Panc1 (cell line): ENCODE results near the gene MEGF11. TPM values are rescaled to one million over a fixed set of nuclear protein-coding genes. Genes with fewer than 3 reads are reported as not detected.

Source experiments
- ATAC-seq: fragments of 200-7000 bp; cut with Tn5 transposase; 2 replicates; pipeline ENCODE4 v1.9.1; 2020; ENCODE audit warnings: mild to moderate bottlenecking, moderate library complexity
- BruUV-seq: library from RNA; stranded (reverse); fragments of 400-500 nt; replicated peaks from 2 replicates; lab custom pipeline; 2021; lab: Mats Ljungman, UMichigan
- CTCF ChIA-PET: fragments of 300-600 bp; sonication (Branson Sonifier 250); formaldehyde crosslinking; loops from one replicate; lab custom pipeline; 2022; ENCODE audit warnings: antibody characterized with exemption; lab: Charles Lee
- POLR2A ChIA-PET: fragments of 300-600 bp; sonication (Branson Sonifier 250); formaldehyde crosslinking; loops from one replicate; lab custom pipeline; 2022; ENCODE audit warnings: antibody characterized with exemption; lab: Charles Lee
- DNase-seq: peaks from one replicate; pipeline ENCODE4 v3.0.0-alpha.2; 2010; ENCODE audit warnings: low read depth, low spot score
- H3K27ac ChIP-seq: 2 replicates; pipeline ENCODE4 v1.5.1; 2011; ENCODE audit warnings: mild to moderate bottlenecking, low read length, inconsistent platforms
- H3K27me3 ChIP-seq: fragments of 200-500 bp; sonication (Bioruptor generic); 2 replicates; pipeline ENCODE4 v1.6.0; 2014; ENCODE audit warnings: low read length, inconsistent platforms; ENCODE audit not compliant: control insufficient read depth, insufficient read depth
- H3K36me3 ChIP-seq: fragments of 200-500 bp; sonication (Bioruptor generic); 2 replicates; pipeline ENCODE4 v1.5.1; 2014; ENCODE audit warnings: inconsistent platforms, mild to moderate bottlenecking, low read length, moderate library complexity; ENCODE audit not compliant: control insufficient read depth, insufficient read depth
- H3K4me1 ChIP-seq: 2 replicates; pipeline ENCODE4 v1.5.1; 2011; ENCODE audit warnings: inconsistent platforms, mild to moderate bottlenecking, low read length, moderate library complexity; ENCODE audit not compliant: control insufficient read depth, insufficient read depth
- H3K4me3 ChIP-seq, 2 experiments: 2 replicates each; pipeline ENCODE4 v1.5.1; 2011 to 2012; ENCODE audit warnings: low read depth in 2 of 2, low read length in 2 of 2, mild to moderate bottlenecking in 2 of 2, inconsistent platforms in 1 of 2, moderate library complexity in 1 of 2
- H3K9me3 ChIP-seq: fragments of 200-500 bp; sonication (Bioruptor generic); 2 replicates; pipeline ENCODE4 v1.5.1; 2014; ENCODE audit warnings: low read depth, mild to moderate bottlenecking, inconsistent platforms, low read length, moderate library complexity; ENCODE audit not compliant: control insufficient read depth, insufficient read depth
- POLR2AphosphoS5 ChIP-seq: IDR thresholded peaks from 2 replicates; pipeline ENCODE4 v1.6.1; 2012; ENCODE audit warnings: mild to moderate bottlenecking, low read depth, low read length, moderate library complexity
- SIN3A ChIP-seq: IDR thresholded peaks from 2 replicates; pipeline ENCODE4 v1.6.1; 2012; ENCODE audit warnings: low read depth, mild to moderate bottlenecking, low read length, moderate library complexity, borderline replicate concordance; ENCODE audit not compliant: insufficient read depth
- TCF7L2 ChIP-seq: IDR thresholded peaks from 2 replicates; pipeline ENCODE4 v1.6.1; 2011; ENCODE audit warnings: mild to moderate bottlenecking, low read depth, low read length, inconsistent platforms
- in situ Hi-C: cut with HindIII; loops from 2 replicates; pipeline ENCODE4 v1.10.0; 2016; ENCODE audit warnings: low sequenced_read_pairs, low pct_unique_long_range_greater_than_20kb
- intact Hi-C: fragments of 100-400 bp; cut with micrococcal nuclease; formaldehyde crosslinking; loops from one replicate; pipeline ENCODE4 v1.10.0; 2022; ENCODE audit not compliant: unreplicated experiment
- total RNA-seq: library from RNA; stranded (reverse); gene quantifications from one replicate; pipeline ENCODE4 v1.2.1, GENCODE V29; 2021; ENCODE audit not compliant: unreplicated experiment
- TF ChIP-seq, protein P1 (sequence below): fragments of 450-650 bp; IDR thresholded peaks from 2 replicates; pipeline ENCODE4 v1.5.1; 2017; ENCODE audit warnings: mild to moderate bottlenecking
- TF ChIP-seq, protein P2 (sequence below), 2 experiments: IDR thresholded peaks; 2 replicates each; pipeline ENCODE4 v1.6.1; 2011 to 2012; ENCODE audit warnings: low read depth in 2 of 2, control low read depth in 1 of 2, low read length in 1 of 2, mild to moderate bottlenecking in 1 of 2, moderate library complexity in 1 of 2; ENCODE audit not compliant: insufficient read depth in 1 of 2

MEGF11 gene
- total RNA-seq, 1 experiment from 2014 or later = 0.95 TPM

DNA sequence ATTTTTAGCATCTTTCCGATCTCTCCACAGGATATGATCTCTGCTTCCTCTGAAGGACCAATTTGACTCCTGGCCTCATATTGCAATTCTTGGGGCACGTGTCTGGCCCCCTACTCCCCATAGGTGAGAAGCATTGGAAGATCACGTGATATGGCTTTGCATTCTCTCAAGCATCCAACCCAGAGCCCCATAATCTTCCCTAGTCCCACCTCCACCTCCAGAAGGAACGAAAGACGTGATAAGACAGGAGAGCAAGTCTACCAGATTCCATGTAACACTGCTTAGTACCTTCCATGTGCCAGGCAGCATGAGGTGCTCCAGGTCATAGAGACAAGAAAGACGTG is 176.3 kb downstream of the MEGF11 start:
- DNase-seq (no peak), ATAC-seq (no peak)
- BruUV-seq = no TSS peak
- Histone ChIP-seq H3K4me1 (peaks cover 9% of the 10 kb centered on the region; the same call in 1 of the 2 replicates), H3K27ac (no peak overlapping the region), H3K36me3 (no peaks in the 10 kb centered on the region), H3K4me3 (no peak overlapping the region), H3K27me3 (peaks cover 6% of the 10 kb centered on the region; the same call in 1 of the 2 replicates), H3K9me3 (no peaks in the 10 kb centered on the region)
- TF ChIP-seq TCF7L2 (no peak), SIN3A (no peak), POLR2AphosphoS5 (no peak)
- TF ChIP-seq, protein P1, sequence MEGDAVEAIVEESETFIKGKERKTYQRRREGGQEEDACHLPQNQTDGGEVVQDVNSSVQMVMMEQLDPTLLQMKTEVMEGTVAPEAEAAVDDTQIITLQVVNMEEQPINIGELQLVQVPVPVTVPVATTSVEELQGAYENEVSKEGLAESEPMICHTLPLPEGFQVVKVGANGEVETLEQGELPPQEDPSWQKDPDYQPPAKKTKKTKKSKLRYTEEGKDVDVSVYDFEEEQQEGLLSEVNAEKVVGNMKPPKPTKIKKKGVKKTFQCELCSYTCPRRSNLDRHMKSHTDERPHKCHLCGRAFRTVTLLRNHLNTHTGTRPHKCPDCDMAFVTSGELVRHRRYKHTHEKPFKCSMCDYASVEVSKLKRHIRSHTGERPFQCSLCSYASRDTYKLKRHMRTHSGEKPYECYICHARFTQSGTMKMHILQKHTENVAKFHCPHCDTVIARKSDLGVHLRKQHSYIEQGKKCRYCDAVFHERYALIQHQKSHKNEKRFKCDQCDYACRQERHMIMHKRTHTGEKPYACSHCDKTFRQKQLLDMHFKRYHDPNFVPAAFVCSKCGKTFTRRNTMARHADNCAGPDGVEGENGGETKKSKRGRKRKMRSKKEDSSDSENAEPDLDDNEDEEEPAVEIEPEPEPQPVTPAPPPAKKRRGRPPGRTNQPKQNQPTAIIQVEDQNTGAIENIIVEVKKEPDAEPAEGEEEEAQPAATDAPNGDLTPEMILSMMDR = no peak
- TF ChIP-seq, protein P2, sequence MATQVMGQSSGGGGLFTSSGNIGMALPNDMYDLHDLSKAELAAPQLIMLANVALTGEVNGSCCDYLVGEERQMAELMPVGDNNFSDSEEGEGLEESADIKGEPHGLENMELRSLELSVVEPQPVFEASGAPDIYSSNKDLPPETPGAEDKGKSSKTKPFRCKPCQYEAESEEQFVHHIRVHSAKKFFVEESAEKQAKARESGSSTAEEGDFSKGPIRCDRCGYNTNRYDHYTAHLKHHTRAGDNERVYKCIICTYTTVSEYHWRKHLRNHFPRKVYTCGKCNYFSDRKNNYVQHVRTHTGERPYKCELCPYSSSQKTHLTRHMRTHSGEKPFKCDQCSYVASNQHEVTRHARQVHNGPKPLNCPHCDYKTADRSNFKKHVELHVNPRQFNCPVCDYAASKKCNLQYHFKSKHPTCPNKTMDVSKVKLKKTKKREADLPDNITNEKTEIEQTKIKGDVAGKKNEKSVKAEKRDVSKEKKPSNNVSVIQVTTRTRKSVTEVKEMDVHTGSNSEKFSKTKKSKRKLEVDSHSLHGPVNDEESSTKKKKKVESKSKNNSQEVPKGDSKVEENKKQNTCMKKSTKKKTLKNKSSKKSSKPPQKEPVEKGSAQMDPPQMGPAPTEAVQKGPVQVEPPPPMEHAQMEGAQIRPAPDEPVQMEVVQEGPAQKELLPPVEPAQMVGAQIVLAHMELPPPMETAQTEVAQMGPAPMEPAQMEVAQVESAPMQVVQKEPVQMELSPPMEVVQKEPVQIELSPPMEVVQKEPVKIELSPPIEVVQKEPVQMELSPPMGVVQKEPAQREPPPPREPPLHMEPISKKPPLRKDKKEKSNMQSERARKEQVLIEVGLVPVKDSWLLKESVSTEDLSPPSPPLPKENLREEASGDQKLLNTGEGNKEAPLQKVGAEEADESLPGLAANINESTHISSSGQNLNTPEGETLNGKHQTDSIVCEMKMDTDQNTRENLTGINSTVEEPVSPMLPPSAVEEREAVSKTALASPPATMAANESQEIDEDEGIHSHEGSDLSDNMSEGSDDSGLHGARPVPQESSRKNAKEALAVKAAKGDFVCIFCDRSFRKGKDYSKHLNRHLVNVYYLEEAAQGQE (IDR thresholded peaks at IDR 0.05; ENCODE audit: insufficient read depth in 1 of 2, low read depth in 2 of 2, low read length in 1 of 2) = no peak
- ChIA-PET POLR2A (no interaction called here), CTCF (no interaction called here)
- in situ Hi-C loops = no loop called here
- intact Hi-C loops = no loop called here

DNA sequence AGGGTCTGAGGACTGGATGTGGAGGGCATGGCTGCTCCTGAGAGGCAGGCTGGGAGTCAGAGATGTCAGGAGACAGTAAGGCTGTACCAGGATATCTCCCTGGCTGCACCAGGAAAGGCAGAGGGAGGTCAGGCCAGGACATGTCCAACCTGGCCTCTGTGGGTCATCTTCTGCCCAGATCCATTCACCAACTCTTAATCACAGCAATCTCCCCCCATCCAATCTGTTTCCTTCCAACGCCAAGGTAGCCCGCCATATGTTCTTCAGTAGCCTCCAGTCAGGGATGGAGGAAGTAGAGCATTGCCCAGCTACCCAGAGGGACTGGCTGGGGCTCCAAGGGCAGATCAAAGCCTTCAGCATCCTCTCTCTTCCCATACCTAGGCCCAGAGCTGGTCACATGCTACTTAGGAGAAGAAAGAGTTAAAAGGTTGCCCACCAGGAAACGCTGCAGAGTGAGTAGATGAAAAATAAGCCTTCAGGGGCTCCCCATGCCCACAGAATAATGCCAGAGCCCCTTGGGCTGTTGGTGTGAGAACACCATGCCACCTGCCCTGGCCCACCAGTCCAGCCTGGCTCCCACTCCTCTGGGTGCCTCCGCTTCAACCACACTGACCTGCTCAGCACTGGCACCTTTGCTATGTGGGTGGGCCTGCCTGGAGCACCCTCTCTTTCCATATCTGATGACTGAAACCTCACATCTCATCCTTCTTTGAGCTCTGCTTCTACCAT is 176.8 kb downstream of the MEGF11 start:
- TF ChIP-seq, protein P1 = no peak
- TF ChIP-seq, protein P2 (IDR thresholded peaks at IDR 0.05; ENCODE audit: insufficient read depth in 1 of 2, low read depth in 2 of 2, low read length in 1 of 2) = no peak
- TF ChIP-seq POLR2AphosphoS5 (no peak), TCF7L2 (no peak), SIN3A (no peak)
- DNase-seq (no peak), ATAC-seq (no peak)
- ChIA-PET CTCF (no interaction called here), POLR2A (no interaction called here)
- Histone ChIP-seq H3K27ac (no peak overlapping the region), H3K36me3 (no peaks in the 10 kb centered on the region), H3K9me3 (no peaks in the 10 kb centered on the region), H3K4me3 (no peak overlapping the region), H3K27me3 (peaks cover 7% of the 10 kb centered on the region), H3K4me1 (peaks cover 9% of the 10 kb centered on the region; the same call in 1 of the 2 replicates)
- in situ Hi-C loops = no loop called here
- intact Hi-C loops = no loop called here
- BruUV-seq = no TSS peak
